HEK293T (cell line): ENCODE data around the gene RPL35.

Experiments
- ARNT ChIP-seq: fragments of 450-650 bp; IDR thresholded peaks from 2 replicates; pipeline ENCODE4 v1.6.1; 2017; ENCODE audit warnings: mild to moderate bottlenecking
- BHLHE40 ChIP-seq: fragments of 450-650 bp; IDR thresholded peaks from 2 replicates; pipeline ENCODE4 v1.6.1; 2016; ENCODE audit warnings: mild to moderate bottlenecking, moderate library complexity, borderline replicate concordance
- CTBP1 ChIP-seq: fragments of 450-650 bp; IDR thresholded peaks from 2 replicates; pipeline ENCODE4 v1.6.1; 2016; ENCODE audit warnings: borderline replicate concordance
- ELF4 ChIP-seq: fragments of 450-650 bp; IDR thresholded peaks from 2 replicates; pipeline ENCODE4 v1.6.1; 2017; ENCODE audit warnings: antibody characterized with exemption
- FOXK2 ChIP-seq: fragments of 450-650 bp; IDR thresholded peaks from 2 replicates; pipeline ENCODE4 v1.6.1; 2016; ENCODE audit warnings: mild to moderate bottlenecking
- FOXM1 ChIP-seq: fragments of 450-650 bp; IDR thresholded peaks from 2 replicates; pipeline ENCODE4 v1.6.1; 2017; ENCODE audit warnings: mild to moderate bottlenecking, borderline replicate concordance
- SP1 ChIP-seq: fragments of 450-650 bp; IDR thresholded peaks from 2 replicates; pipeline ENCODE4 v1.6.1; 2017
- SUZ12 ChIP-seq: fragments of 450-650 bp; IDR thresholded peaks from 2 replicates; pipeline ENCODE4 v1.6.1; 2016; ENCODE audit warnings: mild to moderate bottlenecking
- TARDBP ChIP-seq: fragments of 450-650 bp; IDR thresholded peaks from 2 replicates; pipeline ENCODE4 v1.6.1; 2016
- ZNF384 ChIP-seq: fragments of 450-650 bp; IDR thresholded peaks from 2 replicates; pipeline ENCODE4 v1.6.1; 2016

GRCh38 chr9:124894035-124894740, 32.4 kb upstream of the RPL35 start:
- TF ChIP-seq BHLHE40 (no peak), ARNT (no peak), SP1 (no peak), ZNF384 (no peak), ELF4 (no peak), SUZ12 (no peak), CTBP1 (no peak), FOXK2 (no peak), TARDBP (no peak), FOXM1 (no peak)
